ENCODE measurements around the gene HOXD8.

HOXD8 gene

DNA sequence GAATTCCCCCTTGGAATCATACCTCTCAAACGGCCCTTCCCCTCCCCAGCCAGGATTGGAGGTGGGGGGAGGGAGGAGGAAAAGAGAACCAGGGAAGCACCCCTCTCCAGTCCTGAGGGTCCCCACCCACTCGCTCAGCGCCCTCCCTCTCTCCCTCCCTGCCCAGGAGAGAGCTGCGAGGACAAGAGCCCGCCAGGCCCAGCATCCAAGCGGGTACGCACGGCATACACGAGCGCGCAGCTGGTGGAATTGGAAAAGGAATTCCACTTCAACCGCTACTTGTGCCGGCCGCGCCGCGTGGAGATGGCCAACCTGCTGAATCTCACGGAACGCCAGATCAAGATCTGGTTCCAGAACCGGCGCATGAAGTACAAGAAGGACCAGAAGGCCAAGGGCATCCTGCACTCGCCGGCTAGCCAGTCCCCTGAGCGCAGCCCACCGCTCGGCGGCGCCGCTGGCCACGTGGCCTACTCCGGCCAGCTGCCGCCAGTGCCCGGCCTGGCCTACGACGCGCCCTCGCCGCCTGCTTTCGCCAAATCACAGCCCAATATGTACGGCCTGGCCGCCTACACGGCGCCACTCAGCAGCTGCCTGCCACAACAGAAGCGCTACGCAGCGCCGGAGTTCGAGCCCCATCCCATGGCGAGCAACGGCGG is 42.0 kb downstream of the HOXD8 start:
- TF ChIP-seq, protein P1, sequence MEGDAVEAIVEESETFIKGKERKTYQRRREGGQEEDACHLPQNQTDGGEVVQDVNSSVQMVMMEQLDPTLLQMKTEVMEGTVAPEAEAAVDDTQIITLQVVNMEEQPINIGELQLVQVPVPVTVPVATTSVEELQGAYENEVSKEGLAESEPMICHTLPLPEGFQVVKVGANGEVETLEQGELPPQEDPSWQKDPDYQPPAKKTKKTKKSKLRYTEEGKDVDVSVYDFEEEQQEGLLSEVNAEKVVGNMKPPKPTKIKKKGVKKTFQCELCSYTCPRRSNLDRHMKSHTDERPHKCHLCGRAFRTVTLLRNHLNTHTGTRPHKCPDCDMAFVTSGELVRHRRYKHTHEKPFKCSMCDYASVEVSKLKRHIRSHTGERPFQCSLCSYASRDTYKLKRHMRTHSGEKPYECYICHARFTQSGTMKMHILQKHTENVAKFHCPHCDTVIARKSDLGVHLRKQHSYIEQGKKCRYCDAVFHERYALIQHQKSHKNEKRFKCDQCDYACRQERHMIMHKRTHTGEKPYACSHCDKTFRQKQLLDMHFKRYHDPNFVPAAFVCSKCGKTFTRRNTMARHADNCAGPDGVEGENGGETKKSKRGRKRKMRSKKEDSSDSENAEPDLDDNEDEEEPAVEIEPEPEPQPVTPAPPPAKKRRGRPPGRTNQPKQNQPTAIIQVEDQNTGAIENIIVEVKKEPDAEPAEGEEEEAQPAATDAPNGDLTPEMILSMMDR (conservative IDR thresholded peaks at IDR 0.05; ENCODE audit: control insufficient read depth, insufficient read depth, low read depth, low read length) = no peak
- DNase-seq (ENCODE audit: low read depth) = no peak
- H3K4me3 ChIP-seq (ENCODE audit: control insufficient read depth, low read depth, low read length) = no peak overlapping the region

DNA sequence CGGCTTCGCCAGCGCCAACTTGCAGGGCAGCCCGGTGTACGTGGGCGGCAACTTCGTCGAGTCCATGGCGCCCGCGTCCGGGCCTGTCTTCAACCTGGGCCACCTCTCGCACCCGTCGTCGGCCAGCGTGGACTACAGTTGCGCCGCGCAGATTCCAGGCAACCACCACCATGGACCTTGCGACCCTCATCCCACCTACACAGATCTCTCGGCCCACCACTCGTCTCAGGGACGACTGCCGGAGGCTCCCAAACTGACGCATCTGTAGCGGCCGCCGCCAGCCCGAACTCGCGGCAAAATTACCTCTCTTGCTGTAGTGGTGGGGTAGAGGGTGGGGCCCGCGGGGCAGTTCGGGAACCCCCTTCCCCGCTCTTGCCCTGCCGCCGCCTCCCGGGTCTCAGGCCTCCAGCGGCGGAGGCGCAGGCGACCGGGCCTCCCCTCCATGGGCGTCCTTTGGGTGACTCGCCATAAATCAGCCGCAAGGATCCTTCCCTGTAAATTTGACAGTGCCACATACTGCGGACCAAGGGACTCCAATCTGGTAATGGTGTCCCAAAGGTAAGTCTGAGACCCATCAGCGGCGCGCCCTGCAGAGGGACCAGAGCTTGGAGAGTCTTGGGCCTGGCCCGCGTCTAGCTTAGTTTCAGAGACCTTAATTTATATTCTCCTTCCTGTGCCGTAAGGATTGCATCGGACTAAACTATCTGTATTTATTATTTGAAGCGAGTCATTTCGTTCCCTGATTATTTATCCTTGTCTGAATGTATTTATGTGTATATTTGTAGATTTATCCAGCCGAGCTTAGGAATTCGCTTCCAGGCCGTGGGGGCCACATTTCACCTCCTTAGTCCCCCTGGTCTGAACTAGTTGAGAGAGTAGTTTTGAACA is 42.7 kb downstream of the HOXD8 start:
- TF ChIP-seq, protein P1 (conservative IDR thresholded peaks at IDR 0.05; ENCODE audit: control insufficient read depth, insufficient read depth, low read depth, low read length) = no peak
- DNase-seq (ENCODE audit: low read depth) = no peak

DNA sequence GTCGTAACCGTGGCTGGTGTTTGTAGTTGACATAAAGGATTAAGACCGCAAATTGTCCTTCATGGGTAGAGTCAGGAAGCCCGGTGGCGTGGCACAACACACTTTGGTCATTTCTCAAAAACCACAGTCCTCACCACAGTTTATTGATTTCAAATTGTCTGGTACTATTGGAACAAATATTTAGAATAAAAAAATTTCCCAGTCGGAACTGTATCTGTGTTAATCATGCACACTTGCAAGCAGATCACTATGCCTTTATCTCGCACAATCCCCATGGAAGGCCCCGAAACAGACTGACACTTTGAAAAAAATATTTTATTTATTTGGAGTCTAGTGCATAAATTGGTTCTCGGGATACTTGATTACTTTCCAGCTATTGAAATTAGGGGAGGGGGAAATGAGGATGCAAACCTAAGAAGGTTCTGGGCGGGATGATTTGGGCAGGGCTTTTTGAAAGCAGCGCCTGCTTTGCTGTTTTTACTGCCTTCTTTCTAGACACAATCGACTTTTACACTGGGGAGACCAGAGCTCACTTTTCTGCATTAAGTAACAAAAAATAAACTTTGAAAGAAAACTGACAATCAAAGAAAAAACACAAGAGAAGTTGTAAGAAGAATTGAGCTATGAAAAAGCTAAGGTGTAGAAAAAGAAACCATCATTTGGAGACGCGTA is 43.5 kb downstream of the HOXD8 start:
- TF ChIP-seq, protein P1 (conservative IDR thresholded peaks at IDR 0.05; ENCODE audit: control insufficient read depth, insufficient read depth, low read depth, low read length) = no peak
- DNase-seq (ENCODE audit: low read depth) = no peak
- H3K4me3 ChIP-seq (ENCODE audit: control insufficient read depth, low read depth, low read length) = no peak overlapping the region

More for the DNA sequence above, 42.7 kb downstream of the HOXD8 start:
- no peak overlapping the region for H3K4me3 ChIP-seq (ENCODE audit: control insufficient read depth, low read depth, low read length)

DNA sequence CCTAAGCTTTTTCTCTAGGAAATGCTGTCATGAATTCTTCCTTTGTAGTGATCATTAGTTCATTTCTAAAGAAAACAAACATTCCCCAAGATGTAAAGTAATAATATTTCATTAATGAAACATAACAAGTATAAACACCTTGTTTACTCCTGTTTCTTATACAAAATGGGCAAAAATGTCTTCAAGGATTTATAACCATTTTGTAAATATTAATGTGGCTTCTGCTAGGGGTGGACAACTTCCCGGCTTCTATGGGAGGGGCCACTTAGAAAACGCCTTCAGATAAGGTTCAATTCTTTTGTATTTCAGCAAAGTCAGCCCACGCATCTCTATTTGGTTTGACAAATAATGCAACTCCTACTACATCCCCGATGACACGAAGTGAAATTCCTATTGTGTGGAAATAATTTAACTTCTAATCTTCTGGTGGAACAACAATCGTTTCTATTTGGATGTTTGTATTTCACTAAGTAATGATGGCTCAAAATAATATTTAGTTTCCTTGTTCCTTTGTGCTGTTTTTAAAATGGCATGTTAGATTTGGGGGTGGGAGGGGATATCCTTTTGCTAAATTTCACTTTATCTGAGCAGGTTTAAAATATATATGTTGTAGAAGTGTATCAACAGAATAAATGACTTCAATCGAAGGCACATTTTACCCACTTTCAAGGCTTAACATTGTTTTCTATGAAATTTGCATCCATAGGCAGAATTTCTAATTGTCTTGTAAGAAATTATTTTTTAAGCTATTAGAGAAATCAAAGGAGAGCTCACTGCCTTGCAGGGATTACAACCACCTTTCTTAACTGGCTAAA is 44.3 kb downstream of the HOXD8 start:
- no peak overlapping the region for H3K4me3 ChIP-seq (ENCODE audit: control insufficient read depth, low read depth, low read length)
- no peak for DNase-seq (ENCODE audit: low read depth)
- TF ChIP-seq, protein P1 (conservative IDR thresholded peaks at IDR 0.05; ENCODE audit: control insufficient read depth, insufficient read depth, low read depth, low read length) = no peak

DNA sequence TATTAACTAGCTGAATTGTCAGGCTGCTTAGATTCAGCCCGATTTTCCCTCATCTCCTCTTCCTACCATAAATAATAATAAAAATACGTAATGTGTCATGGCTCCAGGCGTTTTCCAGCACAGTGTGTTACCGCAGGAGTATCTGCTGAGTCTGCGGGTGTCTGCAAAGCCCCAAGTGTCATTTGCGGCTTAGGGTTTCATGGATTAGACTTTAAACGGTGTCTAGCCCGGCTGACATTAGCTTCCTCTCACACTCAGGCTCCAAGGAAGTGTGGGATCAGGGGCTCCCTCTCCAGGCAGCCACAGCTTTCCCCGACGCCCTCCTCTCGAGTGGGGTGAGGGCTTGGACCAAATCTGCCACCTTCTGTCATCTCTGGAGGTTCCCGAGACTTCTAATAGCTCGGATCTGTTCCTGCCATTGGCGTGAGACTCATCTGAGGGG is 44.9 kb downstream of the HOXD8 start:
- DNase-seq (ENCODE audit: low read depth) = no peak
- H3K4me3 ChIP-seq (ENCODE audit: control insufficient read depth, low read depth, low read length) = no peak overlapping the region
- TF ChIP-seq, protein P1 (conservative IDR thresholded peaks at IDR 0.05; ENCODE audit: control insufficient read depth, insufficient read depth, low read depth, low read length) = no peak

Measured in fibroblast of mammary gland (primary cell).